ENCODE measurements around the gene SSRP1.
"Not testable (repeated sequence)": the region's sequence is repeated elsewhere in the genome, so short reads cannot be mapped to it uniquely, and the experiment has no call there.

Gene SSRP1

GRCh38 chr11:57338142-57338541, 2.5 kb upstream of the SSRP1 start, which contains the start of gene P2RX3:
P2RX3 (plus strand) TSS chr11:57338352; CDS start chr11:57338551, 199 bp downstream.
- no peak for DNase-seq

- DNase-seq = not testable (repeated sequence)
Measured at GRCh38 chr11:57336856-57337255, 1.2 kb upstream of the SSRP1 start.

- no peak for DNase-seq
Measured at GRCh38 chr11:57336111-57336666, 497 bp upstream of the SSRP1 start.

DNA sequence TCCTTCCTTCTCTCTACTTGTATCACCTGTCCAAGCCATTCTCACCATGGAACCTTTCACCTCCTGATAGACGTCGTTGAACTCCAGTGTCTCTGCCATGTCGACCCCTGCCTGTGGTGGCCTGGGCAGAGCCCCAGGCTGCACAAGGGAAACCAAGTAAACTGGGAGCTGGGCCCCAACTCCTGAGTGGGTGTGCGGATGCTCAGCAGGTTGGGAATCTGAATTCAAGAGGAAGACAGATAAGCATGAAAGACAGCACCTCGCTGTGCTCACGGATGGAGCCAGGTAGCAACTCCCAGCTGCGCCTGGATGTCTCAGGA, 709 bp downstream of the SSRP1 start:
- no peak for DNase-seq

- DNase-seq = no peak
Measured at GRCh38 chr11:57332694-57333440, 2.8 kb downstream of the SSRP1 start.

GRCh38 chr11:57331720-57332119, 4.0 kb downstream of the SSRP1 start:
- no peak for DNase-seq

DNA sequence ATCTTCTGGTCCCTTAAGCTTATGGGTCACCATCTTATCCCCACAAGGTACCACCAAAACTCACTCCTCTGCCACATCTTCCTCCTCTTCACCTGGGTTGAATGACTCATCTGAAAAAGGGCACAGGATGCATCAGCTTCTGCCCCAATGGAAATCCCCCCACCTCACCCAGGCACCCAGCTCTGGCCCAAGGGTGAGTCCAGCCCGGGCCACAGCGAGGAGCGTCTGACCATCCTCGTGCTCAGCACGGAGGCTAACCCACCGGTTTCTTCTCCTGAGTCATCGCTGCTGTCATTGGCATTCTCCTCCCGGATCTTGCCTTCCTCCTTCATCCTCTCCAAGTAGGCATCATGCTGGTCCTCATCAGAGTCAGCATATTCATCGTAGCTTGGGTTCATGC, 5.7 kb downstream of the SSRP1 start:
- no peak for DNase-seq

GRCh38 chr11:57327721-57328120, 8.0 kb downstream of the SSRP1 start:
- DNase-seq = no peak

- no peak for DNase-seq
Measured at GRCh38 chr11:57325735-57326048, 10.0 kb downstream of the SSRP1 start.

GRCh38 chr11:57324886-57325734, 10.6 kb downstream of the SSRP1 start, which contains the start of gene TNKS1BP1:
TNKS1BP1 (minus strand) TSS chr11:57324952; CDS start chr11:57321885, 3,067 bp downstream.
- peak; percentile 96 for DNase-seq

- peak; percentile 43 for DNase-seq
Measured at GRCh38 chr11:57324154-57324885, 11.4 kb downstream of the SSRP1 start.

DNA sequence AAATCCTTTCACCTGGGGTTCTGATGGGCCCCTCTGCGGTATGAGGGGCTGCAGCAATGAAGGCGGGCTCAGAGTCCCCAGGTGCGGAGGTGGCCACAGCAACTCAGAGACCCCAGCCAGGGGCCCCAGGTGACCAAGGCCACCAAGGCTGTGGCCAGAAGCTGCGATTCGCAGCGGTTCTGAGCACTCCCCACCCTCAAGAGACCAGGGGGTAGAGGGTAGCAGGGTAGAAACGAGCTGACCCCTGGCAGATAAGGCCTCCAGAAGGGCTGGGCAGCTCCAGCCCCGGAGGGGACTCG, 11.9 kb downstream of the SSRP1 start:
- DNase-seq = no peak

DNA sequence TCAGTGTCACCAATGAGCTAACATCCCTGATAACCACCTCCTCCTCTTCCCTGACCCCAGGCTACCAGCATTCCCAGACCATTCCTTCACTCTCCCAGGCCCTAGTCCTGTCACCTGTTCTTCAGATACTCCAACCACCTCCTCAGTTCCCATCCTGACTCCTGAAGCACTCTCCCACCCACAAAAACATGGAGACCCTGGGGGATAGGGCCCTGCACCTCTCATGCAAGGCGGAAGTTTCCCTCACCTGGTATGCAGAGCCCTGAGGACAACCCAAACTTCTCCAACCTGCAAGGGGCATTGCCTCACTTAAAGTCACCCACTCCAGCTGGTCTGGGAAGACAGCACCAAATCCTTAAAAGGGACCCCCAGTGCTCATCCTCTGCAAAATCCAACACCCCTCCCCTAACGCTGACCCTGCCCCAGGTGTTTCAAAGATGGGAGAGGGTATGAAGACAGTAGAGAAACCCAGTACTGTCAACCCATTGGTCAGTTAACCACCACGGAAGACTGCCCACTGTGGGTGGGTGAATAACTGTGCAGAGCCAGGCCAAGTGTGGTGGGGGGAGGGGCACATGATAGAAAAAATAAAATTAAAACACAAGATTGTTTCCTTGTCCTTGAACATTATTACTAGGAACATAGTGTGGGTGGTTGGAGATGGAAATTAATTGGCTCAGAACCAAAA, 12.4 kb downstream of the SSRP1 start:
- DNase-seq = no peak

DNA sequence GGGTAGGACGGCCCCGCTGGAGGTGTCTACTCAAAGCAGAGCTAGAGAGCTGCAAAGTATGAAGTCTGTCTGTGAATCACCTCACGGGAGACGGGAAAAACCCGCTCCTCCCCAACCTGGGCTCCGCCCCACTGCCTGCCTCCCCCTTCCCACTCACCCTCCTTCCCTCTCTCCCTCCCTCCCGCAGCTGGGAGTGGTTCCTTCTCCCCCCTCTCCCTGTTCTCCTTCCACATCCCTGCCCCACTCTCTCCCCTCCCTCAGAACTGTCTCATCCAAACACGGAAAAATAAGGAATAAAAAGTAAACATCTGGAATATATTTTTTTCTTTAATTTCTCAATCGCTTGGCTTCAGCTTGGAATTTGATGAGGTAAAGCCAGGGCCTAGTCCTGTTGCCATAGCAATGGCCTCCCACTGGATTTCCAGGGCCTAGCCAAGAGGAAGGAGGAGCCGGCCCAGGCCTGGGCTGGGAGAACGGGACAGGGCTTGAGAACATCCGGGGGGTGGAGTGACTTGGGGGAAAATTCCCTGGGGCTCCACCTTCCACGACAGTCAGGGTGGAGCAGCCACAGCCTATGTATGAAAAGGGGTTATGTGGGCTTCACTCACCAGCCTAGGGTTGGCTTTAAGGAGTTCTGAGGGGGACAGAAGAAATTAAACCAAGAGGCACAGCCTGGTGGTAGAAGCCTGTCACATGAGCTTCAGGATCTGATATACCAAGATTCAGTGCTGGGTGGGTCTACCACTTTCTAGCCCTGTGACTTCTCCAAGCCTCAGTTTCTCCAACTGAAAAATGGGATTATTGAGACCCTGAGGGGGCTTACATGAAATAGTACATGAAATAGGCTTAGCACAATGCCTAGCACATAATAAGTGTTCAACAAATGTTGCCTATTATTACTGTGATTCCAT, 13.2 kb downstream of the SSRP1 start:
- DNase-seq = peak; percentile 63

DNA sequence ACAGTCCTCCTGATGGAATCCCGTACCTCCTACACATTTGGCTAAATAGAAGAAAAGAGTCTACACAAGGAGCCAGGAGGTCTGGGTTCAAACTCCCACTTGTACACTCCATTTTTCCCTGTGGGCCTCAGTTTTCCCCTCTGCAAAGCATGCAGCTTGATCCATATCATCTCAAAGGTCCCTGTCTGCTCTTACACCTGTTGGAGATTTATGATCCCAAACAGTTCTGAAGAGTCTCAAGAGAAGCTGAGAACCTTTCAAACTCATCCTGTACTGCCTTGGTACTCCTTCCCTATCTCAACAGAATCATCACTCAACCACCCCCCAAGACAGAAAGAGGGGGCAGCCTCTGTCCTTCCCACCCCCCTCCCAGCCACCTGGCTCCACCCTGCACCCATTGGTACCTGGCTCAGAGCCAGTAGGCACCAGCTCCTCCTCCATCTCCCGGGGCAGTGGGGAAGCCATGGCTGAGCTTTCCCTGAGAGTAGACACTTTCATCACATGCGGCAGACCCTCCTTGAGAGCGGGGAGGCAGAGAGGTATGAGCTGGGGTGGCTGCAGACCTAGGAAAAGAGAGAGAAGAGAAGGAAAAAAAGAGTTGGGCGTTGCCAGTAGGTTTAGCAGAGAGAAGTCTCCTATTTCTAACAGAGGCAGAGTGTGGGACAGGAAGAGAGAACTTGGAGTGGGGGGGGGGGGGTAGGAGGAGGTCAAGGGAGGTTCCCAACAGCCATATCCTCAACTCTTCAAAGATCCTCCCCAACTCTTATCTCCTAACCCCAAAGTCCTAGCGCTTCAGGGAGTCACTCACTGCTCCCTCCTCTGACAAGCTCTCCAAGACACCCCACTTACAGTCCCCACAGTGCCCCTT, 14.1 kb downstream of the SSRP1 start:
- peak; percentile 94 for DNase-seq

DNA sequence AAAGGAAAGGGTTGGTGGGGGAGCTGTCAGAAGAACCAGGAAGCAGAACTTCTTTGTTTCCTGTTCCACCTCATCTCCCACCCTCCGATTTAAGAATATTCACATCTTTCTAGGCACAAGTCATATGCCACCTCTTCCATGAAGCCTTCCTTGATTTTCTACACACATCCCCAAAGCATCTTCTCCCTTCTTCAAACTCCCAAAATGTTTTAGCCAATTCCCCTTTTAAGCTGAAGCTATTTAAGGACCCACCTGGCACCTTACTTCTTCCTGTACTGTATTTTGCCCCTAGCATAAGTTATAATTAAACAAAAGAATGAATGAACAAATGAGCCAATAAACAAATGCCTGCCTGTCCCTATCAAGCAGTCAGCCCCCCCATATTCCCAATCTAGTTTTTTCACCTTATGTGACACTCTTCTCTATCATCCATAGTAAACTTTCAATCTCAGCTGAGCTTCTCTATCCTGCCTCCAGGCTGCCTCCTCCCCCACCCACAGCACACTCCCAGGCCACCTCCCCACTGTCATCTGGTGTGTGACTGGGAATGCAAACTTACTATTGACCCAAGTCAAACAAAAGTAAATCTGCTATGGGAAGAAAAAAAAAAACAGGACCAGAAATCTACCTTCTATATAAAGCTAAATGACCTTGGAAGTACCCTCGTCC, 14.8 kb downstream of the SSRP1 start:
- no peak for DNase-seq

DNA sequence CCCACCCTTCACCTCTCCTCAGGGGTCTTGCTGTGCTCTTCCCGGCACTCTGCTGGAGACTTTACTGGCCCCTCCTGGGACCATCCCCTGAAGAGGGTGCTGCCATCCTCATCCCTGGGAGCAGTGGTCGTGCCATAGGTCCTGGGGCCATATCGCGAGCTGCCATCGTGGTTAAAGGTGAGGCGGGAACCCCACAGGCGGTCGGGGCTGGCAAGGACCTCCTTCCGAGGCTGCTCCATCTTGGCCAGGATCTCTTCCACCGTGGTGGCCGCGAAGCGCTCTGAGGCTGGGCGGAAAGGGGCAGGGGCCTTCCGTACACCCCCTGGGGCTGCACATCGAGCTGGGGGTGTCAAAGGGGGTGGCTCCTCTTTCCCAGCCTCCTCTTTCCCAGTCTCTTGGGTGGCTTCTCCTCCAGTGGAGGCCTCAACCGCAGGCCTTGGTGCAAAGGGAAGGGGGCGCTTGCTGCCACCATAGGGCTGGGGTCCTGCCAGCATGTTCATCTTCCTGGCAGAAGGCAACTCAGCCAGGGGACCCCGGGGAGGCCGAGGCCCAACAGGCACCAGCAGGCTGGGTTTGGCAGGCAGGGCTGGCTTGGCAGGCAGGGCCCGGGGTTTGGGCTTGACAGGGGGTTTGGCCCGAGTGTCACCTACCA, 15.5 kb downstream of the SSRP1 start:
- DNase-seq = no peak

GRCh38 chr11:57318178-57318577, 17.5 kb downstream of the SSRP1 start:
- DNase-seq = no peak

DNA sequence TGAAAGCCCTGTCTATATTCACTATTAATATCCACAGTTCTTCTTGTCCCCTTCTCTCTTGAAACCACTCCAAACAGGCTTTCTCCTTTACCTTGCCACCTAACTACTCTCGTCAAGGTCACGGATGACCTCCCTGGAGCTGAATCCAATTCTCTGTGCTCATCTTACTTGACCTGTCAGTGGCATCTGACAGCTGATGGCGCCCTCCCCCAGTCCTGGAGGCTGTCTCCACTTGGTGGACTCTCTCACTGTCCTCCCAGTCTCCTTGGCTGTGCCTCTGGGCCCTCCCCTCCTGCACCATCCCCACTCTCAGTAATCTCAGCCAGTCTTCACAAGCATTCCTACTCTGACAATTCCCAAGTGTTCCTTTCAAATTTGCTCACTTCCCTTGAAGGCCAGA, 19.7 kb downstream of the SSRP1 start:
- no peak for DNase-seq

DNA sequence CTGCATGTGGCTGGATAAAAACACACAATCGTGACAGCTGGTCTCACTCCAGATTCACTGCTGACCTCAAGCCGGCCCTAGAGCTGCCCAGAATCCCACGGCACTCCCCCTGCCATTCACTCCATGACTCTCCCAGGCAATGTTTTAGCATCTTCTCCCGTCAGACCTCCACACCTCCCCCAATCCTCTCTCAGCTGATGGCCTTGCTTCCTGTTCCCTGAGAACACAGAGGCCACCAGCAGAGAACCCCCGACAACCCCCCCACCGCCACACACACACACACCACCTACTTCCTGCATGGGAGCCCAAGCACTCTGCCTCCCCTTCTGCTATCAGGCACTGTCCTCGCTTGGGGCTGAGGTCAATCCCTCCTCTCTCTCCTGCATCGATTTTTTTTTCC, 20.2 kb downstream of the SSRP1 start:
- DNase-seq = peak; percentile 39
